CD4-positive, alpha-beta memory T cell (primary cell): ENCODE data around the gene ULK4. TPM values are rescaled to one million over a fixed set of nuclear protein-coding genes. Genes with fewer than 3 reads are reported as not detected.
"Not testable (repeated sequence)": the region's sequence is repeated elsewhere in the genome, so short reads cannot be mapped to it uniquely, and the experiment has no call there.

ENCODE experiments used
- CTCF ChIA-PET: fragments of 350-600 bp; sonication (Branson Sonifier 250); formaldehyde crosslinking; loops from one replicate; lab custom pipeline; 2021; ENCODE audit warnings: inconsistent platforms; ENCODE audit not compliant: partially characterized antibody; lab: Charles Lee
- POLR2A ChIA-PET: fragments of 350-600 bp; sonication (Branson Sonifier 250); formaldehyde crosslinking; loops from one replicate; lab custom pipeline; 2021; ENCODE audit not compliant: partially characterized antibody; lab: Charles Lee
- DNase-seq, 5 donors: peaks; one replicate each; pipeline versions ENCODE4 v3.0.0 to v3.0.0-alpha.2; 2020 to 2022; ENCODE audit warnings: mixed read lengths in 1 of 5
- H3K27ac ChIP-seq: one replicate; pipeline ENCODE4 v1.7.0; 2013; ENCODE audit warnings: low read depth, low read length
- H3K27me3 ChIP-seq: 2 replicates; pipeline ENCODE4 v1.7.0; 2013; ENCODE audit warnings: mild to moderate bottlenecking, low read length, moderate library complexity; ENCODE audit not compliant: insufficient read depth
- H3K36me3 ChIP-seq: 2 replicates; pipeline ENCODE4 v1.7.0; 2013; ENCODE audit warnings: mild to moderate bottlenecking, low read length, moderate library complexity; ENCODE audit not compliant: insufficient read depth
- H3K4me1 ChIP-seq: 2 replicates; pipeline ENCODE4 v1.7.0; 2013; ENCODE audit warnings: mild to moderate bottlenecking, low read length, moderate library complexity; ENCODE audit not compliant: insufficient read depth
- H3K4me3 ChIP-seq, 2 donors: one replicate each; pipeline ENCODE4 v1.7.0; 2013; ENCODE audit warnings: low read length in 2 of 2, mild to moderate bottlenecking in 1 of 2
- H3K9me3 ChIP-seq, 2 donors: one replicate each; pipeline ENCODE4 v1.7.0; 2013; ENCODE audit warnings: low read length in 2 of 2, control low read depth in 1 of 2; ENCODE audit not compliant: control insufficient read depth in 1 of 2
- H3K27ac Mint-ChIP-seq, 7 donors: one replicate each; pipeline ENCODE4 v1.8.0; 2020 to 2021; ENCODE audit warnings: mixed read lengths in 7 of 7, mild to moderate bottlenecking in 6 of 7, inconsistent platforms in 3 of 7, moderate library complexity in 3 of 7
- H3K27me3 Mint-ChIP-seq, 2 donors: one replicate each; pipeline ENCODE4 v1.8.0; 2020 to 2021; ENCODE audit warnings: mixed read lengths in 2 of 2
- H3K36me3 Mint-ChIP-seq, 2 donors: one replicate each; pipeline ENCODE4 v1.8.0; 2020 to 2021; ENCODE audit warnings: mixed read lengths in 2 of 2, inconsistent platforms in 1 of 2, mild to moderate bottlenecking in 1 of 2
- H3K4me1 Mint-ChIP-seq, 4 donors: one replicate each; pipeline ENCODE4 v1.8.0; 2020 to 2021; ENCODE audit warnings: mixed read lengths in 4 of 4, mild to moderate bottlenecking in 1 of 4
- H3K4me3 Mint-ChIP-seq, 8 donors: one replicate each; pipeline ENCODE4 v1.8.0; 2020 to 2021; ENCODE audit warnings: mixed read lengths in 8 of 8, mild to moderate bottlenecking in 7 of 8, moderate library complexity in 6 of 8, inconsistent platforms in 3 of 8
- H3K9me3 Mint-ChIP-seq, 8 donors: one replicate each; pipeline ENCODE4 v1.8.0; 2020 to 2021; ENCODE audit warnings: mixed read lengths in 8 of 8, mild to moderate bottlenecking in 5 of 8, inconsistent platforms in 3 of 8, moderate library complexity in 1 of 8
- intact Hi-C: fragments of 100-400 bp; cut with micrococcal nuclease; formaldehyde crosslinking; loops from one replicate; pipeline ENCODE4 v1.15.1; 2023
- polyA plus RNA-seq, 2 donors: library from polyadenylated mRNA; unstranded; fragments of 300-500 nt; fragmentation: Illumina TruSeq; gene quantifications; one replicate each; pipeline ENCODE4 v1.2.3, GENCODE V29; 2021
- total RNA-seq, 2 experiments: library from RNA; stranded (reverse); gene quantifications; one replicate each; pipeline ENCODE4 v1.2.3, GENCODE V29; 2021

ULK4 gene
- total and polyA plus RNA-seq, 4 experiments from 2014 or later: 6.3 to 29.1 (median 19.2) TPM

DNA sequence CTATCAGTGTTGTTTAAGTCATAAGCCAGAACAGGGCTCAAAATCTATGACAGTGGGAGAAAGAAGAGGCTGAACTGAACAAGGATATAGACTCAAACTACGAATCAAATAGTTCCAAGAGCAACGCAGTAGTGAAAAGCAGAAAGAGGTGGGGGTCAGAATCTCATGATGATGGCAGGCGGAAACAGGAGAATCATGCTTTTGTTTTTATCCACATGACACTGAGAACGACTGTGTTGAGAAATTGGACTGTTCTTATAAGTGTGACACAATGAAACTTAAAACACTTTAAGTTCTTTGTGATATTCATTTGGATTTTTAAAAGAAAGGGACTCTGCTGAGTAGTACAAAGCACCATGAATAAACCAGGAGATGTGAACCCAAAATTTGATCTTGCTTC lies 309.4 kb downstream of the ULK4 start:
- H3K27me3 Mint-ChIP-seq: no peaks in the 10 kb centered on the region
- intact Hi-C loops: no loop called here
- DNase-seq: no peak
- Histone ChIP-seq H3K4me1 (no peaks in the 10 kb centered on the region), H3K27ac (no peak overlapping the region), H3K27me3 (no peaks in the 10 kb centered on the region), H3K9me3 (no peaks in the 10 kb centered on the region), H3K4me3 (no peak overlapping the region), H3K36me3 (no peaks in the 10 kb centered on the region)
- ChIA-PET CTCF (no interaction called here), POLR2A (no interaction called here)
- peaks cover 0 to 8% (median 2%) of the 10 kb centered on the region in 8 donors for H3K9me3 Mint-ChIP-seq
- H3K4me3 Mint-ChIP-seq: no peak overlapping the region
- no peaks in the 10 kb centered on the region for H3K4me1 Mint-ChIP-seq
- peaks cover 12 to 46% of the 10 kb centered on the region in 2 donors for H3K36me3 Mint-ChIP-seq
- H3K27ac Mint-ChIP-seq: no peak overlapping the region

GRCh38 chr3:41651718-41652117 lies 310.2 kb downstream of the ULK4 start:
- POLR2A ChIA-PET: no interaction called here
- Mint-ChIP-seq H3K27me3 (no peaks in the 10 kb centered on the region), H3K36me3 (peaks cover 12 to 43% of the 10 kb centered on the region in 2 donors)

DNA sequence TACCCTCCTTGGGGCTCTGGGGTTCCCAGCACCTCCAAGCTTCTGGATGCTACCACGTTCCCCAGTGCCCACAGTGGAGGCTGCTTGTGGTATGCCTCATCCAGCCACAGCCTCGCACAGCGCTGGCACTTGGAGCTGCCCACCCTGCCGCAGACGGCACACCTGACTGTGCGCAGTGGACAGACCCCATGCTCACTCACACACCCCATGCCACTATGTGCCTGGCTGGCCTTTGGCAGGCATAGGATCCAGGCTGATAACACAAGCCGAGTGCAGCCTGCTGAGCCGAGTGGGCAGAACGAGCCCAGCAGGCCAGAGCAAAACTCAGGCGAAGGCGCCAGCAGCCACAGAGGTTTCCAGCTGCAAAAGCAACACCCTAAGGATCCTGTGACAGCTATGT lies 311.5 kb downstream of the ULK4 start:
- Mint-ChIP-seq H3K9me3 (peaks cover 0 to 12% (median 10%) of the 10 kb centered on the region in 8 donors), H3K36me3 (peaks cover 12 to 43% of the 10 kb centered on the region in 2 donors)

More at GRCh38 chr3:41651718-41652117, 310.2 kb downstream of the ULK4 start:
- Histone ChIP-seq H3K36me3 (no peaks in the 10 kb centered on the region), H3K4me1 (no peaks in the 10 kb centered on the region), H3K27ac (no peak overlapping the region), H3K9me3 (no peaks in the 10 kb centered on the region), H3K4me3 (no peak overlapping the region), H3K27me3 (no peaks in the 10 kb centered on the region)
- H3K4me1 Mint-ChIP-seq: no peaks in the 10 kb centered on the region
- CTCF ChIA-PET: no interaction called here
- no peak overlapping the region for H3K27ac Mint-ChIP-seq
- no peak overlapping the region for H3K4me3 Mint-ChIP-seq
- intact Hi-C loops: no loop called here
- no peak for DNase-seq
- H3K9me3 Mint-ChIP-seq: peaks cover 0 to 8% (median 2%) of the 10 kb centered on the region in 8 donors

GRCh38 chr3:41649129-41649739 lies 312.7 kb downstream of the ULK4 start:
- H3K4me3 ChIP-seq: no peak overlapping the region
- Mint-ChIP-seq H3K4me3 (no peak overlapping the region), H3K27me3 (no peaks in the 10 kb centered on the region), H3K36me3 (peaks cover 12 to 38% of the 10 kb centered on the region in 2 donors), H3K4me1 (no peaks in the 10 kb centered on the region), H3K27ac (no peak overlapping the region), H3K9me3 (peaks cover 0 to 17% (median 11%) of the 10 kb centered on the region in 8 donors)
- no peak overlapping the region for H3K27ac ChIP-seq
- intact Hi-C loops: no loop called here
- POLR2A ChIA-PET: no interaction called here
- H3K27me3 ChIP-seq: no peaks in the 10 kb centered on the region
- H3K4me1 ChIP-seq: no peaks in the 10 kb centered on the region
- H3K36me3 ChIP-seq: no peaks in the 10 kb centered on the region
- CTCF ChIA-PET: no interaction called here
- no peak for DNase-seq
- no peaks in the 10 kb centered on the region for H3K9me3 ChIP-seq

More for the DNA sequence above, 311.5 kb downstream of the ULK4 start:
- Histone ChIP-seq H3K4me3 (no peak overlapping the region), H3K9me3 (no peaks in the 10 kb centered on the region), H3K27ac (no peak overlapping the region), H3K4me1 (no peaks in the 10 kb centered on the region), H3K27me3 (no peaks in the 10 kb centered on the region), H3K36me3 (no peaks in the 10 kb centered on the region)
- Mint-ChIP-seq H3K4me3 (no peak overlapping the region), H3K27me3 (no peaks in the 10 kb centered on the region), H3K27ac (no peak overlapping the region), H3K4me1 (no peaks in the 10 kb centered on the region)
- CTCF ChIA-PET: no interaction called here
- POLR2A ChIA-PET: no interaction called here
- DNase-seq: no peak
- intact Hi-C loops: no loop called here

DNA sequence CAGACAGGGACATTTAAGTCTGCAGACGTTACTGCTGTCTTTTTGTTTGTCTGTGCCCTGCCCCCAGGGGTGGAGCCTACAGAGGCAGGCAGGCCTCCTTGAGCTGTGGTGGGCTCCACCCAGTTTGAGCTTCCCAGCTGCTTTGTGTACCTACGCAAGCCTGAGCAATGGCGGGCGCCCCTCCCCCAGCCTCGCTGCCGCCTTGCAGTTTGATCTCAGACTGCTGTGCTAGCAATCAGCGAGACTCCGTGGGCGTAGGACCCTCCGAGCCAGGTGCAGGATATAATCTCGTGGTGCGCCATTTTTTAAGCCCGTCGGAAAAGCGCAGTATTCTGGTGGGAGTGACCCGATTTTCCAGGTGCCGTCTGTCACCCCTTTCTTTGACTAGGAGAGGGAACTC lies 314.2 kb downstream of the ULK4 start:
- H3K9me3 ChIP-seq, H3K27ac Mint-ChIP-seq, POLR2A ChIA-PET, DNase-seq, H3K27me3 ChIP-seq, H3K4me1 Mint-ChIP-seq, H3K4me1 ChIP-seq, CTCF ChIA-PET, H3K36me3 ChIP-seq, H3K27me3 Mint-ChIP-seq, H3K4me3 Mint-ChIP-seq, H3K27ac ChIP-seq, intact Hi-C loops, H3K4me3 ChIP-seq: not testable (repeated sequence)
- H3K36me3 Mint-ChIP-seq: peaks cover 11 to 33% of the 10 kb centered on the region in 2 donors
- H3K9me3 Mint-ChIP-seq: peaks cover 0 to 19% (median 11%) of the 10 kb centered on the region in 8 donors

DNA sequence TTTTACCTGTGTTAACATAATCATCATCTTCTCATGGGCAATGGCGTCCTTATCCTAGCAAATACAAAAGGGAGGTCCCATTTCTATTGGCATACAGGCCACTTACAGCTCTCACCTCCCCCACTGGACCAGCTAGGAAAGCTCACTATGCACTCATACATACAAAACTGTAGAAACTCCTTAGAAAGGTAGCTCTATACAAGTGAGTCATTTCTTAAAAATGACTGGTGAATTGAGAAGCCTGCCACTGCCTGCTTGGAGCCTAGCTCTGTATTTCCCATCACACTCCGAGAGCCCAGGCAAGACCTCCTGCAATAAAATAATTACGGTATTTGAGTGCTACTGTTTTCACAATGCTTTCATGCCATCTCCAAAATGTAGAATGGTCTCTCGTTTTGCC lies 321.8 kb downstream of the ULK4 start:
- no peak overlapping the region for H3K27ac ChIP-seq
- no peak overlapping the region for H3K4me3 Mint-ChIP-seq
- no peaks in the 10 kb centered on the region for H3K4me1 ChIP-seq
- no peaks in the 10 kb centered on the region for H3K27me3 ChIP-seq
- H3K27ac Mint-ChIP-seq: no peak overlapping the region
- CTCF ChIA-PET: no interaction called here
- POLR2A ChIA-PET: no interaction called here
- peaks cover 0 to 3% of the 10 kb centered on the region in 2 donors for H3K36me3 Mint-ChIP-seq
- no peaks in the 10 kb centered on the region for H3K4me1 Mint-ChIP-seq
- no peaks in the 10 kb centered on the region for H3K36me3 ChIP-seq
- intact Hi-C loops: no loop called here
- no peak for DNase-seq
- no peaks in the 10 kb centered on the region for H3K27me3 Mint-ChIP-seq
- no peak overlapping the region for H3K4me3 ChIP-seq
- H3K9me3 Mint-ChIP-seq: peaks cover 0 to 6% (median 2%) of the 10 kb centered on the region in 8 donors
- H3K9me3 ChIP-seq: no peaks in the 10 kb centered on the region

- no peaks in the 10 kb centered on the region for H3K36me3 ChIP-seq
- H3K27me3 ChIP-seq: no peaks in the 10 kb centered on the region
- ChIA-PET CTCF (no interaction called here), POLR2A (no interaction called here)
- no peak overlapping the region for H3K27ac ChIP-seq
- no peaks in the 10 kb centered on the region for H3K9me3 ChIP-seq
- Mint-ChIP-seq H3K9me3 (peaks cover 0 to 3% (median 1%) of the 10 kb centered on the region in 8 donors), H3K27ac (no peak overlapping the region), H3K4me1 (no peaks in the 10 kb centered on the region), H3K36me3 (peaks cover 0 to 3% of the 10 kb centered on the region in 2 donors), H3K4me3 (no peak overlapping the region), H3K27me3 (no peaks in the 10 kb centered on the region)
- no peak overlapping the region for H3K4me3 ChIP-seq
- no peak for DNase-seq
- intact Hi-C loops: no loop called here
- H3K4me1 ChIP-seq: no peaks in the 10 kb centered on the region
Measured at GRCh38 chr3:41638381-41638780, 323.5 kb downstream of the ULK4 start.
